ENCODE results near the gene MB21D2. TPM values are rescaled to one million over a fixed set of nuclear protein-coding genes. Genes with fewer than 3 reads are reported as not detected.

The MB21D2 gene
- total and polyA plus RNA-seq, 2 of the 8 experiments (the other 6 are each of a cell fraction or from before 2014, with no cell fraction given), result 10.0 to 21.0 TPM

- 65% methylated on average over 7 of the region's 7 CpGs; no CpG with 5 or more reads in 1 of the 2 experiments for WGBS, 2 experiments (ENCODE audit: extremely low coverage in 1 of 2, insufficient coverage in 1 of 2, insufficient read length in 1 of 2, insufficient replicate concordance in 2 of 2, low coverage in 1 of 2, low lambda C conversion rate in 2 of 2, missing lambda C conversion rate in 1 of 2)
- H3K4me1 ChIP-seq (replicated peaks in 1 of 4; ENCODE audit: control insufficient read depth in 3 of 4, insufficient read depth in 4 of 4, low read length in 3 of 4), result peaks cover 1 to 21% (median 19%) of the 10 kb centered on the region in 4 experiments; a peak in 5 of 7 replicates
Observed at GRCh38 chr3:192887701-192888100, 30.0 kb downstream of the MB21D2 start.

More at GRCh38 chr3:192887701-192888100, 30.0 kb downstream of the MB21D2 start:
- Histone ChIP-seq H3K4me3 (ENCODE audit: extremely low read depth in 1 of 4, insufficient read depth in 2 of 4, low read depth in 3 of 4, low read length in 4 of 4) (no peak overlapping the region), H2AK5ac (ENCODE audit: low read depth, low read length) (no peak overlapping the region), H3K27ac (ENCODE audit: low read depth, low read length) (no peak overlapping the region), H3K36me3 (ENCODE audit: control insufficient read depth in 2 of 4, insufficient read depth in 4 of 4, low read length in 3 of 4) (no peaks in the 10 kb centered on the region), H2BK120ac (replicated peaks; ENCODE audit: low read depth, low read length) (no peak overlapping the region), H3K4ac (replicated peaks; ENCODE audit: insufficient read length, low read depth, low read length) (no peak overlapping the region), H3K18ac (ENCODE audit: extremely low read depth, low read length) (no peak overlapping the region), H3K14ac (ENCODE audit: insufficient read length) (no peak overlapping the region), H2BK5ac (ENCODE audit: low read depth, low read length) (no peak overlapping the region), H3K9me3 (ENCODE audit: insufficient read depth in 2 of 2, low read depth in 1 of 2, low read length in 1 of 2) (no peaks in the 10 kb centered on the region), H3K4me2 (ENCODE audit: insufficient read depth in 1 of 2, low read depth in 2 of 2, low read length in 2 of 2) (peak overlapping the region; percentile 15 to 46; a peak in 1 of 4 replicates), H2AFZ (ENCODE audit: low read length) (no peak overlapping the region), H4K20me1 (replicated peaks in 1 of 2; ENCODE audit: control insufficient read depth in 1 of 2, insufficient read depth in 2 of 2, low read length in 2 of 2) (no peaks in the 10 kb centered on the region), H4K91ac (replicated peaks; ENCODE audit: insufficient read length, low read length) (no peak overlapping the region), H3K27me3 (replicated peaks in 1 of 4; ENCODE audit: control insufficient read depth in 3 of 4, extremely low read depth in 1 of 4, insufficient read depth in 3 of 4, low read length in 3 of 4) (no peaks in the 10 kb centered on the region), H4K5ac (ENCODE audit: insufficient read length, low read depth, low read length) (no peak overlapping the region), H3K56ac (replicated peaks; ENCODE audit: insufficient read length, low read depth, low read length) (no peak overlapping the region), H3K79me1 (ENCODE audit: low read depth, low read length) (peaks cover 2% of the 10 kb centered on the region; the same call in 1 of the 2 replicates), H3K23me2 (ENCODE audit: low read depth, low read length) (no peaks in the 10 kb centered on the region), H4K8ac (ENCODE audit: extremely low read depth, insufficient read depth, low read length) (no peak overlapping the region), H2BK20ac (ENCODE audit: low read length) (no peak overlapping the region), H3K9ac (replicated peaks in 1 of 4; ENCODE audit: extremely low read depth in 1 of 4, low read depth in 3 of 4, low read length in 3 of 4) (no peak overlapping the region), H3K23ac (ENCODE audit: insufficient read length) (no peak overlapping the region), H3K79me2 (ENCODE audit: control insufficient read depth in 1 of 2, insufficient read depth in 2 of 2, low read length in 2 of 2) (peaks cover 0 to 92% of the 10 kb centered on the region in 2 experiments; a peak in 3 of 4 replicates), H2BK12ac (ENCODE audit: low read depth, low read length) (no peak overlapping the region), H2BK15ac (ENCODE audit: low read length) (no peak overlapping the region)
- FAIRE-seq (no peak), DNase-seq (ENCODE audit: low read depth in 1 of 2, low spot score in 2 of 2) (no peak)
- CTCF ChIA-PET (ENCODE audit: partially characterized antibody), result interaction anchor here (1.2 to 3.1 kb wide), 6 partner anchors 11 to 153 kb away, joined by 3 to 18 read pairs (median 6); no protein-coding TSS in a partner anchor
- POLR2A ChIA-PET (ENCODE audit: partially characterized antibody), result interaction anchor here (1.2 to 2.0 kb wide), 3 partner anchors 14 to 27 kb away, joined by 3 to 11 read pairs (median 5); no protein-coding TSS in a partner anchor

Measured in H1 (cell line).